ENCODE measurements around the gene BCL2L2.
A peak's percentile ranks its signal among the peaks of the same experiment; 100 is the strongest.

BCL2L2 gene

DNA sequence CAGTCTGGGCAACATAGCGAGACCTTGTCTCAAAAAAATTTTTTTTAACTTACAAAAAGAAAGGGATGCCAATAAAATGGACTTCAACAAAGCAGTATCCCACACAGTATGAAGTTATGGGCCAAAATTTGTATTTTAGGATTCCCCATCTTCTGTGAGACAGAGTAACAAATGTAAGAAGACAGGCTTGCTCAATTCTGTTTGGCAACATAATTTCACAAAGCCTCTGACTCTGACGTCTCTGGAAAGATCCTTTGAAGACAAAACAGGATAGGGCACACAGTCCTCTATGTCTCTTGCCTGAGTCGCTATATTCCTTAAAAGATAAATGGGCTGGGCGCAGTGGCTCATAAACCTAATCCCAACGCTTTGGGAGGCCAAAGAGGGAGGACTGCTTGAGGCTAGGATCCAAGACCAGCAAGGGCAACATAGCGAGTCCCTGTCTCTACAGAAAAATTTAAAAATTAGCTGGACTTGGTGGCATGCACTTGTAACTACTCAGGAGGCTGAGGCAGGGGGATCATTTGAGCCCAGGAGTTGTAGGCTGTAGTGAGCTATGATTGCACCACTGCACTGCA lies 19.6 kb upstream of the BCL2L2 start:
- TF ChIP-seq CTCF (IDR thresholded peaks at IDR 0.05; ENCODE audit: low read depth, low read length): no peak
- no peak for TF ChIP-seq MYC (IDR thresholded peaks at IDR 0.05; ENCODE audit: low read depth, low read length)
- no peak for TF ChIP-seq MAX (IDR thresholded peaks at IDR 0.05; ENCODE audit: low read depth, low read length)
- TF ChIP-seq POLR2A (IDR thresholded peaks at IDR 0.05; ENCODE audit: extremely low read depth, insufficient read length): no peak
- no peak for DNase-seq (ENCODE audit: low read depth)
- H3K4me3 ChIP-seq (ENCODE audit: low read depth, low read length): peak overlapping the region; percentile 76

GRCh38 chr14:23294734-23295561 lies 11.7 kb upstream of the BCL2L2 start:
- no peak overlapping the region for H3K4me3 ChIP-seq (ENCODE audit: low read depth, low read length)
- TF ChIP-seq POLR2A (IDR thresholded peaks at IDR 0.05; ENCODE audit: extremely low read depth, insufficient read length) (no peak), MYC (IDR thresholded peaks at IDR 0.05; ENCODE audit: low read depth, low read length) (0 out of 2 replicates have a peak, but pooled peaks have one; percentile 10), CTCF (IDR thresholded peaks at IDR 0.05; ENCODE audit: low read depth, low read length) (peak; percentile 88), MAX (IDR thresholded peaks at IDR 0.05; ENCODE audit: low read depth, low read length) (peak; percentile 24; the same call in 1 of the 2 replicates)
- peak; percentile 66 for DNase-seq (ENCODE audit: low read depth)

- DNase-seq (ENCODE audit: low read depth): no peak
- no peak overlapping the region for H3K4me3 ChIP-seq (ENCODE audit: low read depth, low read length)
- no peak for TF ChIP-seq MYC (IDR thresholded peaks at IDR 0.05; ENCODE audit: low read depth, low read length)
- TF ChIP-seq CTCF (IDR thresholded peaks at IDR 0.05; ENCODE audit: low read depth, low read length): no peak
- no peak for TF ChIP-seq POLR2A (IDR thresholded peaks at IDR 0.05; ENCODE audit: extremely low read depth, insufficient read length)
- no peak for TF ChIP-seq MAX (IDR thresholded peaks at IDR 0.05; ENCODE audit: low read depth, low read length)
These were observed 10.4 kb upstream of the BCL2L2 start for GRCh38 chr14:23296012-23296777.

DNA sequence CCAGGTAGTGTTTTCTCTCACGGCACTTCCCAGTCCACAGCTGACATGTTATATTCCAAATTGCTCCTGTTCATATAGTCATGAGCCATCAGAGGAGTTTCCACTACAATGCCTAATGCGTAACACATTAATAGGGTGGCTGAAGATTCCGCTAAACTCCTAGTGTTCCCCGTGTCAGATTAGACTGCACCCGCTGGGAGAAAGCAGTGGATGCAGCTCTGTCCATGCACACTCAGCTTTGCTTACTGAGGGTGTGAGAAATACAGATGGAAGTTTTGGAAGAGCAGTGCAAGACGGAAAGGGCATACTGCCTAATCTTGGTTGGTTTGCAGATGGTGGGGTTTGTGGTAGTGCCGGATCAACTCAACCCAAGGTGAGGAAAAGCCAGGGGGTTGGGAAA lies 9.5 kb upstream of the BCL2L2 start:
- TF ChIP-seq MYC (IDR thresholded peaks at IDR 0.05; ENCODE audit: low read depth, low read length): no peak
- TF ChIP-seq CTCF (IDR thresholded peaks at IDR 0.05; ENCODE audit: low read depth, low read length): no peak
- TF ChIP-seq MAX (IDR thresholded peaks at IDR 0.05; ENCODE audit: low read depth, low read length): no peak
- TF ChIP-seq POLR2A (IDR thresholded peaks at IDR 0.05; ENCODE audit: extremely low read depth, insufficient read length): no peak
- no peak for DNase-seq (ENCODE audit: low read depth)
- no peak overlapping the region for H3K4me3 ChIP-seq (ENCODE audit: low read depth, low read length)

GRCh38 chr14:23297611-23298277 lies 8.9 kb upstream of the BCL2L2 start:
- DNase-seq (ENCODE audit: low read depth): no peak
- no peak for TF ChIP-seq POLR2A (IDR thresholded peaks at IDR 0.05; ENCODE audit: extremely low read depth, insufficient read length)
- no peak for TF ChIP-seq MAX (IDR thresholded peaks at IDR 0.05; ENCODE audit: low read depth, low read length)
- TF ChIP-seq MYC (IDR thresholded peaks at IDR 0.05; ENCODE audit: low read depth, low read length): no peak
- TF ChIP-seq CTCF (IDR thresholded peaks at IDR 0.05; ENCODE audit: low read depth, low read length): no peak
- no peak overlapping the region for H3K4me3 ChIP-seq (ENCODE audit: low read depth, low read length)

Measured in NB4 (cell line).